Liver (tissue), 9 donors: ENCODE measurements around the gene SOX8. TPM values are rescaled to one million over a fixed set of nuclear protein-coding genes. Genes with fewer than 3 reads are reported as not detected.

Experiments
- DNase-seq: peaks from one replicate; pipeline ENCODE4 v3.0.0-alpha.2; 2017; ENCODE audit warnings: low spot score
- H3K27ac ChIP-seq, 2 donors: one replicate each; pipeline ENCODE4 v1.7.0; 2013; ENCODE audit warnings: inconsistent platforms in 2 of 2, low read length in 2 of 2, control low read depth in 1 of 2, low read depth in 1 of 2, mild to moderate bottlenecking in 1 of 2
- H3K27me3 ChIP-seq, 4 donors: one replicate each; pipeline versions ENCODE4 v1.6.1 to v1.7.0; 2013; ENCODE audit warnings: low read length in 3 of 4, inconsistent platforms in 1 of 4, mild to moderate bottlenecking in 1 of 4, moderate library complexity in 1 of 4; ENCODE audit not compliant: control insufficient read depth in 4 of 4, insufficient read depth in 4 of 4
- H3K36me3 ChIP-seq, 4 donors: one replicate each; pipeline versions ENCODE4 v1.6.1 to v1.7.0; 2013; ENCODE audit warnings: low read length in 3 of 4, mild to moderate bottlenecking in 3 of 4, low read depth in 1 of 4, moderate library complexity in 1 of 4; ENCODE audit not compliant: control insufficient read depth in 4 of 4, insufficient read depth in 3 of 4
- H3K4me1 ChIP-seq, 4 donors: one replicate each; pipeline versions ENCODE4 v1.6.1 to v1.7.0; 2013; ENCODE audit warnings: low read length in 3 of 4, mild to moderate bottlenecking in 3 of 4, moderate library complexity in 1 of 4; ENCODE audit not compliant: control insufficient read depth in 4 of 4, insufficient read depth in 4 of 4
- H3K4me3 ChIP-seq, 3 donors: one replicate each; pipeline versions ENCODE4 v1.6.1 to v1.7.0; 2013; ENCODE audit warnings: low read length in 3 of 3, control low read depth in 1 of 3, low read depth in 1 of 3, mild to moderate bottlenecking in 1 of 3
- H3K9ac ChIP-seq, 2 donors: one replicate each; pipeline ENCODE4 v1.7.0; 2013; ENCODE audit warnings: low read length in 2 of 2, mild to moderate bottlenecking in 2 of 2, moderate library complexity in 2 of 2, control low read depth in 1 of 2, low read depth in 1 of 2
- H3K9me3 ChIP-seq, 4 donors: one replicate each; pipeline versions ENCODE4 v1.6.1 to v1.7.0; 2013; ENCODE audit warnings: low read length in 3 of 4; ENCODE audit not compliant: control insufficient read depth in 4 of 4
- EGR1 ChIP-seq, 2 donors: IDR thresholded peaks; 2 replicates each; pipeline ENCODE4 v1.6.1; 2016 to 2018; ENCODE audit warnings: antibody characterized with exemption in 2 of 2, low read depth in 2 of 2
- FOXA1 ChIP-seq: IDR thresholded peaks from 2 replicates; pipeline ENCODE4 v1.6.1; 2016; ENCODE audit warnings: antibody characterized with exemption
- FOXA2 ChIP-seq: IDR thresholded peaks from 2 replicates; pipeline ENCODE4 v1.6.1; 2016; ENCODE audit warnings: antibody characterized with exemption
- GABPA ChIP-seq, 2 donors: IDR thresholded peaks in 1 of 2; conservative IDR thresholded peaks in 1 of 2; 2 replicates each; pipeline ENCODE4 v1.6.1; 2016; ENCODE audit warnings: antibody characterized with exemption in 2 of 2, mild to moderate bottlenecking in 1 of 2, moderate library complexity in 1 of 2
- HNF4A ChIP-seq, 2 donors: conservative IDR thresholded peaks; 2 replicates each; pipeline ENCODE4 v1.6.1; 2016; ENCODE audit warnings: antibody characterized with exemption in 2 of 2, mild to moderate bottlenecking in 2 of 2
- HNF4G ChIP-seq: IDR thresholded peaks from 2 replicates; pipeline ENCODE4 v1.6.1; 2016; ENCODE audit warnings: antibody characterized with exemption
- JUND ChIP-seq, 2 donors: IDR thresholded peaks; 2 replicates each; pipeline ENCODE4 v1.6.1; 2016; ENCODE audit warnings: antibody characterized with exemption in 2 of 2
- NR2F2 ChIP-seq: IDR thresholded peaks from 2 replicates; pipeline ENCODE4 v1.6.1; 2016; ENCODE audit warnings: antibody characterized with exemption
- RAD21 ChIP-seq, 2 donors: IDR thresholded peaks; 2 replicates each; pipeline ENCODE4 v1.6.1; 2016; ENCODE audit warnings: antibody characterized with exemption in 2 of 2, mild to moderate bottlenecking in 2 of 2
- RXRA ChIP-seq, 2 donors: IDR thresholded peaks; 2 replicates each; pipeline ENCODE4 v1.6.1; 2017 to 2018; ENCODE audit warnings: antibody characterized with exemption in 2 of 2, mild to moderate bottlenecking in 1 of 2
- SP1 ChIP-seq: IDR thresholded peaks from 2 replicates; pipeline ENCODE4 v1.6.1; 2018; ENCODE audit warnings: antibody characterized with exemption, mild to moderate bottlenecking
- TAF1 ChIP-seq: conservative IDR thresholded peaks from 2 replicates; pipeline ENCODE4 v1.6.1; 2016; ENCODE audit warnings: antibody characterized with exemption, mild to moderate bottlenecking
- YY1 ChIP-seq: IDR thresholded peaks from 2 replicates; pipeline ENCODE4 v1.6.1; 2016; ENCODE audit warnings: antibody characterized with exemption, mild to moderate bottlenecking
- WGBS: extraction: QIAGEN DNeasy Blood & Tissue Kit; methylation state at CpG from one replicate; pipeline ENCODE4 v1.1.7; 2013; 5-methylcytosine and 5-hydroxymethylcytosine counted together
- polyA plus RNA-seq, 2 donors: library from polyadenylated mRNA; stranded (reverse) in 1 of 2; unstranded in 1 of 2; fragments of 200-250 nt in 1 of 2; fragments of >200 nt in 1 of 2; fragmentation: Nextera tagmentation in 1 of 2; extraction: Ambion mirVana in 1 of 2; gene quantifications; one replicate each; pipeline versions ENCODE4 v1.2.1 to v1.2.3, GENCODE V29; 2013 to 2015
- total RNA-seq, 2 donors: library from RNA; depleted of rRNA; stranded (reverse); fragments of >200 nt; gene quantifications; one replicate each; pipeline ENCODE4 v1.2.3, GENCODE V29; 2014
- TF ChIP-seq, protein P1 (sequence below): IDR thresholded peaks from 2 replicates; pipeline ENCODE4 v1.6.1; 2016; ENCODE audit warnings: antibody characterized with exemption
- TF ChIP-seq, protein P2 (sequence below): IDR thresholded peaks from 2 replicates; pipeline ENCODE4 v1.6.1; 2016; ENCODE audit warnings: antibody characterized with exemption, mild to moderate bottlenecking
- TF ChIP-seq, protein P3 (sequence below): IDR thresholded peaks from 2 replicates; pipeline ENCODE4 v1.6.1; 2016; ENCODE audit warnings: antibody characterized with exemption
- TF ChIP-seq, protein P4 (sequence below): fragments of 150-350 bp; IDR thresholded peaks from 2 replicates; pipeline ENCODE4 v1.5.1; 2017; ENCODE audit warnings: improper control_type of control experiment, low read depth, low read length; ENCODE audit not compliant: missing input control
- donor health status: healthy.
- donor health status: healthy.
- donor health status: healthy.
- donor health status: healthy.
- donor health status: healthy.

SOX8 gene
- total and polyA plus RNA-seq, 4 donors = 0.05 to 0.33 (median 0.17) TPM; not detected in 1

DNA sequence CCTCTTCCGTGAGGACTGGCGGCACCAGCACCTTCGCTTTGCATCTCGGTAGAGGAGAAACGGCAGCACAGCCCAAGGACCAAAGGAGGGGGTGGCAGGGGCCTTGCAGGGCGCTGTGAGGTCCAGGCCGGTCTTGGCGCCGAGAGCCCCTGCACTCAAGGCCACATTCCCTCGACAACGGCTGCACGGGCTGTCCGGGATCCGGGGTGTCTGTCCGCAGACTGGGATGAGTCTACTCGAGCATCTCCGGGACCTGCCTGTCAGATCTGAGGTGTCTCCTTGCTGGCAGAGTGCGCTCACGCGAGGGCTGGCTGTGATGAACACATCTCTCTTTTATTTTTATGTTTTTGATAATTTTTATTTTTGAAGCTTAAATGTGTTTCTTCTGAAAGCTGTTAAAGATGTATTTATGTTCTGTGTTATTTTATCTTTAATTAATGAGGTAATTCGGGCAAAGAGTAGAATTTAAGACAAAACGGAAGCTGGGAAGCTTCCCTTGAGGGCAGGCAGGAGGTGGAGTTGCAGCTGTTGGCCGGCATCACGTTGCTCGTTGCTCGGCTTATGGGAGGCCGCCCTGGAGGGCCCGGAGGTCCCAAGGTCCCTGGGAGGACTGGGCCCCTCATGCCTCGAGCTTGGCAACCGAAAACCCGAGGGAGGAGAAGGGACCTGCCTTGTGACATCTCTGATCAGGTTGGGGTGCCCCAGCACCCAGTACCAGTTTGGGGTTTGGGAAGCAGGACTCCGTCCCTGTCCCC lies 4.3 kb downstream of the SOX8 start:
- Histone ChIP-seq H3K9me3 (no peaks in the 10 kb centered on the region), H3K27me3 (peaks cover 0 to 3% (median 0%) of the 10 kb centered on the region in 4 donors), H3K4me3 (no peak overlapping the region), H3K27ac (no peak overlapping the region), H3K9ac (no peak overlapping the region), H3K4me1 (peaks cover 0 to 13% (median 6%) of the 10 kb centered on the region in 4 donors), H3K36me3 (no peaks in the 10 kb centered on the region)
- TF ChIP-seq RAD21 (IDR thresholded peaks at IDR 0.05) (no peak), HNF4G (no peak), NR2F2 (no peak), YY1 (no peak), JUND (IDR thresholded peaks at IDR 0.05) (no peak), TAF1 (no peak), RXRA (IDR thresholded peaks at IDR 0.05) (no peak), FOXA1 (no peak), EGR1 (IDR thresholded peaks at IDR 0.05; ENCODE audit: low read depth in 2 of 2) (no peak), FOXA2 (no peak), GABPA (IDR thresholded peaks at IDR 0.05 in 1 of 2, conservative IDR thresholded peaks at IDR 0.05 in 1 of 2) (no peak), HNF4A (conservative IDR thresholded peaks at IDR 0.05) (no peak), SP1 (no peak)
- TF ChIP-seq, protein P1, sequence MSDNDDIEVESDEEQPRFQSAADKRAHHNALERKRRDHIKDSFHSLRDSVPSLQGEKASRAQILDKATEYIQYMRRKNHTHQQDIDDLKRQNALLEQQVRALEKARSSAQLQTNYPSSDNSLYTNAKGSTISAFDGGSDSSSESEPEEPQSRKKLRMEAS = no peak
- TF ChIP-seq, protein P2, sequence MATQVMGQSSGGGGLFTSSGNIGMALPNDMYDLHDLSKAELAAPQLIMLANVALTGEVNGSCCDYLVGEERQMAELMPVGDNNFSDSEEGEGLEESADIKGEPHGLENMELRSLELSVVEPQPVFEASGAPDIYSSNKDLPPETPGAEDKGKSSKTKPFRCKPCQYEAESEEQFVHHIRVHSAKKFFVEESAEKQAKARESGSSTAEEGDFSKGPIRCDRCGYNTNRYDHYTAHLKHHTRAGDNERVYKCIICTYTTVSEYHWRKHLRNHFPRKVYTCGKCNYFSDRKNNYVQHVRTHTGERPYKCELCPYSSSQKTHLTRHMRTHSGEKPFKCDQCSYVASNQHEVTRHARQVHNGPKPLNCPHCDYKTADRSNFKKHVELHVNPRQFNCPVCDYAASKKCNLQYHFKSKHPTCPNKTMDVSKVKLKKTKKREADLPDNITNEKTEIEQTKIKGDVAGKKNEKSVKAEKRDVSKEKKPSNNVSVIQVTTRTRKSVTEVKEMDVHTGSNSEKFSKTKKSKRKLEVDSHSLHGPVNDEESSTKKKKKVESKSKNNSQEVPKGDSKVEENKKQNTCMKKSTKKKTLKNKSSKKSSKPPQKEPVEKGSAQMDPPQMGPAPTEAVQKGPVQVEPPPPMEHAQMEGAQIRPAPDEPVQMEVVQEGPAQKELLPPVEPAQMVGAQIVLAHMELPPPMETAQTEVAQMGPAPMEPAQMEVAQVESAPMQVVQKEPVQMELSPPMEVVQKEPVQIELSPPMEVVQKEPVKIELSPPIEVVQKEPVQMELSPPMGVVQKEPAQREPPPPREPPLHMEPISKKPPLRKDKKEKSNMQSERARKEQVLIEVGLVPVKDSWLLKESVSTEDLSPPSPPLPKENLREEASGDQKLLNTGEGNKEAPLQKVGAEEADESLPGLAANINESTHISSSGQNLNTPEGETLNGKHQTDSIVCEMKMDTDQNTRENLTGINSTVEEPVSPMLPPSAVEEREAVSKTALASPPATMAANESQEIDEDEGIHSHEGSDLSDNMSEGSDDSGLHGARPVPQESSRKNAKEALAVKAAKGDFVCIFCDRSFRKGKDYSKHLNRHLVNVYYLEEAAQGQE = no peak
- TF ChIP-seq, protein P3, sequence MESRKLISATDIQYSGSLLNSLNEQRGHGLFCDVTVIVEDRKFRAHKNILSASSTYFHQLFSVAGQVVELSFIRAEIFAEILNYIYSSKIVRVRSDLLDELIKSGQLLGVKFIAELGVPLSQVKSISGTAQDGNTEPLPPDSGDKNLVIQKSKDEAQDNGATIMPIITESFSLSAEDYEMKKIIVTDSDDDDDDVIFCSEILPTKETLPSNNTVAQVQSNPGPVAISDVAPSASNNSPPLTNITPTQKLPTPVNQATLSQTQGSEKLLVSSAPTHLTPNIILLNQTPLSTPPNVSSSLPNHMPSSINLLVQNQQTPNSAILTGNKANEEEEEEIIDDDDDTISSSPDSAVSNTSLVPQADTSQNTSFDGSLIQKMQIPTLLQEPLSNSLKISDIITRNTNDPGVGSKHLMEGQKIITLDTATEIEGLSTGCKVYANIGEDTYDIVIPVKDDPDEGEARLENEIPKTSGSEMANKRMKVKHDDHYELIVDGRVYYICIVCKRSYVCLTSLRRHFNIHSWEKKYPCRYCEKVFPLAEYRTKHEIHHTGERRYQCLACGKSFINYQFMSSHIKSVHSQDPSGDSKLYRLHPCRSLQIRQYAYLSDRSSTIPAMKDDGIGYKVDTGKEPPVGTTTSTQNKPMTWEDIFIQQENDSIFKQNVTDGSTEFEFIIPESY = no peak
- TF ChIP-seq, protein P4, sequence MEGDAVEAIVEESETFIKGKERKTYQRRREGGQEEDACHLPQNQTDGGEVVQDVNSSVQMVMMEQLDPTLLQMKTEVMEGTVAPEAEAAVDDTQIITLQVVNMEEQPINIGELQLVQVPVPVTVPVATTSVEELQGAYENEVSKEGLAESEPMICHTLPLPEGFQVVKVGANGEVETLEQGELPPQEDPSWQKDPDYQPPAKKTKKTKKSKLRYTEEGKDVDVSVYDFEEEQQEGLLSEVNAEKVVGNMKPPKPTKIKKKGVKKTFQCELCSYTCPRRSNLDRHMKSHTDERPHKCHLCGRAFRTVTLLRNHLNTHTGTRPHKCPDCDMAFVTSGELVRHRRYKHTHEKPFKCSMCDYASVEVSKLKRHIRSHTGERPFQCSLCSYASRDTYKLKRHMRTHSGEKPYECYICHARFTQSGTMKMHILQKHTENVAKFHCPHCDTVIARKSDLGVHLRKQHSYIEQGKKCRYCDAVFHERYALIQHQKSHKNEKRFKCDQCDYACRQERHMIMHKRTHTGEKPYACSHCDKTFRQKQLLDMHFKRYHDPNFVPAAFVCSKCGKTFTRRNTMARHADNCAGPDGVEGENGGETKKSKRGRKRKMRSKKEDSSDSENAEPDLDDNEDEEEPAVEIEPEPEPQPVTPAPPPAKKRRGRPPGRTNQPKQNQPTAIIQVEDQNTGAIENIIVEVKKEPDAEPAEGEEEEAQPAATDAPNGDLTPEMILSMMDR = no peak
- no peak for DNase-seq
- 87% methylated on average over 32 of the region's 32 CpGs for WGBS
